Esophagus squamous epithelium (tissue), 5 donors: ENCODE results near the gene MAPK8IP3. TPM values are rescaled to one million over a fixed set of nuclear protein-coding genes. Genes with fewer than 3 reads are reported as not detected.

Experiments
- DNase-seq: peaks from one replicate; lab custom pipeline; 2025; lab: John Stamatoyannopoulos, UW
- H3K27ac ChIP-seq, 4 donors: fragments of 200-600 bp; sonication (generic); one replicate each; pipeline ENCODE4 v1.5.1; 2016 to 2019; ENCODE audit warnings: mild to moderate bottlenecking in 1 of 4
- H3K27me3 ChIP-seq, 4 donors: fragments of 200-600 bp; sonication (generic); 1 replicate in 3 of 4; 2 replicates in 1 of 4; pipeline versions ENCODE4 v1.5.1 to v1.6.0; 2017 to 2021; ENCODE audit warnings: antibody characterized with exemption in 1 of 4
- H3K36me3 ChIP-seq, 3 donors: fragments of 200-600 bp; sonication (generic); one replicate each; pipeline ENCODE4 v1.5.1; 2016 to 2019
- H3K4me1 ChIP-seq, 3 donors: fragments of 200-600 bp; sonication (generic); one replicate each; pipeline ENCODE4 v1.5.1; 2017 to 2019
- H3K4me3 ChIP-seq, 4 donors: fragments of 200-600 bp; sonication (generic); 1 replicate in 3 of 4; 2 replicates in 1 of 4; pipeline ENCODE4 v1.5.1; 2016 to 2019; ENCODE audit warnings: mild to moderate bottlenecking in 2 of 4, moderate library complexity in 1 of 4
- H3K9me3 ChIP-seq, 3 donors: fragments of 200-600 bp; sonication (generic); one replicate each; pipeline ENCODE4 v1.5.1; 2016 to 2019
- POLR2A ChIP-seq, 4 donors: fragments of 450-650 bp; IDR thresholded peaks; one replicate each; pipeline ENCODE4 v1.6.1; 2017; ENCODE audit warnings: antibody characterized with exemption in 4 of 4, mild to moderate bottlenecking in 4 of 4, moderate library complexity in 3 of 4
- WGBS, 2 donors: methylation state at CpG; one replicate each; pipeline ENCODE4 v1.1.5; 2018; 5-methylcytosine and 5-hydroxymethylcytosine counted together
- intact Hi-C: fragments of 100-400 bp; cut with DNase I; formaldehyde crosslinking; loops from one replicate; pipeline ENCODE4 v1.15.0; 2022
- total RNA-seq, 4 donors: library from RNA; depleted of rRNA; stranded (reverse); fragments of >200 nt; gene quantifications; one replicate each; pipeline ENCODE4 v1.1.0, GENCODE V29; 2016
- TF ChIP-seq, protein P1 (sequence below), 6 experiments: fragments of 450-650 bp in 4 of 6; fragments of 200-600 bp in 2 of 6; sonication (generic) in 2 of 6; IDR thresholded peaks; one replicate each; pipeline ENCODE4 v1.5.1; 2016 to 2019; ENCODE audit warnings: antibody characterized with exemption in 6 of 6, mild to moderate bottlenecking in 4 of 6, moderate library complexity in 4 of 6
- donor health status: DM: yes; HTN: yes; CAD: no.

Gene MAPK8IP3
- total RNA-seq, 4 donors from 2014 or later: 8.6 to 37.6 (median 24.7) TPM

DNA sequence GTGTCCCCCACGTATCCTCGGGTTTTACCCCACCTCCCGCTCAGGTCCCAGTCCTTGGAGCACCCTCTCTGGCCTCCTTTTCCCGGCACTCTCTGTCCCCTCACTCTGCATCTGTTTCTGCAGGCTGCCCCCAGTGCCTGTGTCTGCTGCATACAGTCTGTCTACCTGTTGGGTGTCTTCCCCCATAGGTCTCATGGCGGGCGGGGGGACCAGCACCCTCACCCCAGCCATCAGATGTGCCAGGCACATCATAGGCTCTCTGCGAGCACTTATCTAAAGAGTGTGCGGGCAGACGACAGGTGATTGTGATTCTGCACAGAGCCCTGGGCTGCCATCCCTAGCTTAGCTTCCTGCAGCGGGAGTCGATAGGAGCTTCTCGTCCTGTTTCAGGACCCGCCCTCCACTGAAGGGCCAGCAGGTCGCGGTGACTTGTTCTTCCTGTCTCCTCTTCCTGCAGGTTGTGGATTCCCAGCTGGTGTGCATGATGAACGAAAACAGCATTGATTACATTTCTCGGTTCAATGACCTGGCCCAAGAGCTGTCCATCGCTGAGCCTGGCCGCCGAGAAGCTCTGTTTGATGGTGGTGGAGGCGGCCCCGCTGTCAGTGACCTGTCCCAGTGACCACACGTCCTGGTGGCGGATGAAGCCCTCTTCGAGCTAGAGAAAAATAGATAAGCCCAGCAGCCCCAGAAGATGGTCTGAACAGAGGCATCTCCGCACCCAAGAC is 32.4 kb upstream of the MAPK8IP3 start:
- H3K36me3 ChIP-seq: peaks cover 29 to 80% (median 43%) of the 10 kb centered on the region in 3 donors
- intact Hi-C loops: no loop called here
- 83 to 94% methylated on average over 8 to 18 of the region's 26 CpGs for WGBS, 2 donors
- H3K9me3 ChIP-seq: no peaks in the 10 kb centered on the region
- no peak for DNase-seq
- no peak overlapping the region for H3K27ac ChIP-seq
- peaks cover 0 to 9% (median 0%) of the 10 kb centered on the region in 3 donors for H3K4me1 ChIP-seq
- no peaks in the 10 kb centered on the region for H3K27me3 ChIP-seq
- no peak for TF ChIP-seq POLR2A (IDR thresholded peaks at IDR 0.05)
- TF ChIP-seq, protein P1, sequence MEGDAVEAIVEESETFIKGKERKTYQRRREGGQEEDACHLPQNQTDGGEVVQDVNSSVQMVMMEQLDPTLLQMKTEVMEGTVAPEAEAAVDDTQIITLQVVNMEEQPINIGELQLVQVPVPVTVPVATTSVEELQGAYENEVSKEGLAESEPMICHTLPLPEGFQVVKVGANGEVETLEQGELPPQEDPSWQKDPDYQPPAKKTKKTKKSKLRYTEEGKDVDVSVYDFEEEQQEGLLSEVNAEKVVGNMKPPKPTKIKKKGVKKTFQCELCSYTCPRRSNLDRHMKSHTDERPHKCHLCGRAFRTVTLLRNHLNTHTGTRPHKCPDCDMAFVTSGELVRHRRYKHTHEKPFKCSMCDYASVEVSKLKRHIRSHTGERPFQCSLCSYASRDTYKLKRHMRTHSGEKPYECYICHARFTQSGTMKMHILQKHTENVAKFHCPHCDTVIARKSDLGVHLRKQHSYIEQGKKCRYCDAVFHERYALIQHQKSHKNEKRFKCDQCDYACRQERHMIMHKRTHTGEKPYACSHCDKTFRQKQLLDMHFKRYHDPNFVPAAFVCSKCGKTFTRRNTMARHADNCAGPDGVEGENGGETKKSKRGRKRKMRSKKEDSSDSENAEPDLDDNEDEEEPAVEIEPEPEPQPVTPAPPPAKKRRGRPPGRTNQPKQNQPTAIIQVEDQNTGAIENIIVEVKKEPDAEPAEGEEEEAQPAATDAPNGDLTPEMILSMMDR (IDR thresholded peaks at IDR 0.05): no peak
- H3K4me3 ChIP-seq: no peak overlapping the region

DNA sequence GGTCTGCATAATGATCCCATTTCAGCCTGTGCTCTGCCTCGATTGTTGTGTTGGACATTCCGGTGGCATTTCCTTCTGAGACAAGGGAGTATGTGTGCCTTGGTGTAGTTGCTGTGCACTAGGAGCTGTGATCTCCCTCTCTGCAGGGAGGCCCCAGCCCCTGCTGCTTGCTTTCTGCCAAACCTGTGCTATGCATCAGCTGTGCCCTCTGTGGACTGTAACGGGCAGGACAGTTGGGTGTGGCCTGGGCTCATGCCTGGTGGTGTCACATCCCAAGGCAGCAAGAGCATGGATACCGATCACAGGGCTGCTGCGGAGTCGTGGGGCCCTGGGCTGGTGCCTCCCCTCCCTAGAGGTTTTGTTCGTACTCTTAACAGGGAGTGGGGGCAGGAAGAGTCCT is 31.7 kb upstream of the MAPK8IP3 start:
- intact Hi-C loops: no loop called here
- WGBS, 2 donors: 90 to 94% methylated on average over 3 to 6 of the region's 7 CpGs
- Histone ChIP-seq H3K9me3 (no peaks in the 10 kb centered on the region), H3K4me3 (no peak overlapping the region), H3K36me3 (peaks cover 22 to 72% (median 36%) of the 10 kb centered on the region in 3 donors), H3K4me1 (peaks cover 4 to 16% (median 5%) of the 10 kb centered on the region in 3 donors), H3K27ac (no peak overlapping the region), H3K27me3 (no peaks in the 10 kb centered on the region)
- TF ChIP-seq, protein P1 (IDR thresholded peaks at IDR 0.05): no peak
- TF ChIP-seq POLR2A (IDR thresholded peaks at IDR 0.05): no peak
- no peak for DNase-seq

DNA sequence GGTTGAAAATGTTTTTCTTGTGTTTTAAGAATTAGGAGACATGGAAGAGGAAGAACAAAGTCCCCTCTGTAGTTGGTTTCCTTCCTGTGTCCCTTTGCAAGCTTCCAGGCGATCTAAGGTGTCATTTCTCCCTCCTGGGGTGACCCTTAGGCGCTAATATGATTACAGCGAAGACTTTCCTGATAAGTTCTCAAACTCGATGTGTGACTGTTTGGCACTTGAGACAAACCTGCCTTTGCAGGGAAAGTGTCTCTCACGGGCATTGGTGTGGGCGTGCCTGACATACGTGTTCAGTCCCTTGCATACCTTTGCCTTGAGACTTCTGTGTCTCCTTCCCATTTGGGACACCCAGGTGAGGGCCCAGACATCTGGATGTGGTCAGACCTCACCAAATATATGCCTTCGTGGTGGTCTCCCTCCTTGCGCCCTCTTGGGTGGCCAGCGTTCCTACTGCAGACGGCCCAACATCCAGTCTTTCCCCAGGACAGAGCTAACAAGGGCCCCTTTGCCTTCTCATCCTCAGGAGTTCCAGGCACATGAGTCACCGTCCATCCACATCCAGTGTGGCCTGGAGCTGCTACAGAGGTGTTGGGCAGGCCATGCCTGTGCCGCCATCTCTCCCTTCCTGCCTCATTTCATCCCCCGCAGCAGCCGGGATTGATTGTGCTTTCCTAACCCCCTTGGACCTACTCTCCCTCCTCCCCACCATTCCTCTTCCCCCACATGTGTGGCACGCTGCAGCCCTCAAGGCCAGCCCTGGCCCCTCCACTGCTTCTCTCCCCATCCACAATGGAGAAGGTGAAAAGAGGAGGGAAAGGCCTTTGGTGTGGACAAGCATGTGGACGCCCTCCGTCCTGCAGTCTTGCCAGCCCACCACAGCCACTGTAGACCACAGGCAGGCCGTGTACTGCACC is 31.0 kb upstream of the MAPK8IP3 start:
- 89 to 92% methylated on average over 15 to 19 of the region's 19 CpGs for WGBS, 2 donors
- no peaks in the 10 kb centered on the region for H3K9me3 ChIP-seq
- no peak for DNase-seq
- no peaks in the 10 kb centered on the region for H3K27me3 ChIP-seq
- TF ChIP-seq POLR2A (IDR thresholded peaks at IDR 0.05): no peak
- TF ChIP-seq, protein P1 (IDR thresholded peaks at IDR 0.05): no peak
- no peak overlapping the region for H3K27ac ChIP-seq
- H3K4me3 ChIP-seq: no peak overlapping the region
- intact Hi-C loops: no loop called here
- H3K4me1 ChIP-seq: peaks cover 8 to 23% (median 11%) of the 10 kb centered on the region in 3 donors
- H3K36me3 ChIP-seq: peaks cover 15 to 65% (median 29%) of the 10 kb centered on the region in 3 donors

DNA sequence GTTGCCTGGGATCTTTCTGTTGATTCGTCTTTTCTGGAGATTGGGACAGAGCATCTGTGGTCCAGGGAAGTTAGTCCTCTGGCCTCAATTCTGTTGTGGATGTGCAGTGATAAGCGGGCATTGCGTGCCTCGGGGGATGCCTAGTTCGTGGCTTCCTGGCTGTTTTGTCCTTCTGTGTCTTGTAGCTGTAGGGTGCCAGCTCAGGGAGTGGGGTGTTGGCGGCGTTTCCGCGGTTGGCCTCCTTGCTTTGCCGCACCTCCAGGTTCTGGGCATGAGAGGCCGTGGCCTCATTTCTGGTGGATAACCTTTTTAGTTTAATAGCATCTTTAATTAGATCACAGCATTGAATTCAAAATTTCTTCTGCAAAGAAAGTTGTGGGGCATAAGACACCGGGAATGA is 29.3 kb upstream of the MAPK8IP3 start:
- Histone ChIP-seq H3K27ac (no peak overlapping the region), H3K27me3 (no peaks in the 10 kb centered on the region), H3K4me1 (peaks cover 13 to 40% (median 17%) of the 10 kb centered on the region in 3 donors), H3K4me3 (no peak overlapping the region), H3K36me3 (peaks cover 8 to 49% (median 16%) of the 10 kb centered on the region in 3 donors), H3K9me3 (no peaks in the 10 kb centered on the region)
- WGBS, 2 donors: 81 to 100% methylated on average over 3 to 6 of the region's 12 CpGs
- TF ChIP-seq, protein P1 (IDR thresholded peaks at IDR 0.05): no peak
- no peak for TF ChIP-seq POLR2A (IDR thresholded peaks at IDR 0.05)
- no peak for DNase-seq
- intact Hi-C loops: no loop called here
